HG02798 (cell line): ENCODE data around the gene PCDHGA11.
"Not testable (repeated sequence)": the region's sequence is repeated elsewhere in the genome, so short reads cannot be mapped to it uniquely, and the experiment has no call there.

Source experiments
- ATAC-seq: cut with Tn5 transposase; IDR thresholded peaks from one replicate; pipeline ENCODE4 v1.9.1; 2021; ENCODE audit warnings: mild to moderate bottlenecking; ENCODE audit not compliant: unreplicated experiment, poor library complexity

PCDHGA11 gene

GRCh38 chr5:141427783-141428426, 7.1 kb downstream of the PCDHGA11 start:
- ATAC-seq, result no peak

GRCh38 chr5:141430332-141431113, 9.7 kb downstream of the PCDHGA11 start, which contains the start of gene PCDHGA12:
TSS of gene PCDHGA12 (plus strand) at chr5:141430507. CDS start at chr5:141430760, 253 bp downstream.
- ATAC-seq, result peak; percentile 77

GRCh38 chr5:141431286-141431685, 10.4 kb downstream of the PCDHGA11 start:
- ATAC-seq, result peak; percentile 50

GRCh38 chr5:141432308-141432707, 11.5 kb downstream of the PCDHGA11 start:
- ATAC-seq, result not testable (repeated sequence)

- not testable (repeated sequence) for ATAC-seq
These were observed 11.9 kb downstream of the PCDHGA11 start for GRCh38 chr5:141432726-141433125.

- ATAC-seq, result no peak
These were observed 13.2 kb downstream of the PCDHGA11 start for GRCh38 chr5:141434006-141434405.

- ATAC-seq, result no peak
These were observed 16.4 kb downstream of the PCDHGA11 start for GRCh38 chr5:141437221-141437620.

GRCh38 chr5:141439411-141440141, 18.7 kb downstream of the PCDHGA11 start:
- ATAC-seq, result no peak

- ATAC-seq, result no peak
These were observed 19.5 kb downstream of the PCDHGA11 start for GRCh38 chr5:141440341-141440740.

GRCh38 chr5:141441571-141442170, 20.8 kb downstream of the PCDHGA11 start:
- no peak for ATAC-seq

GRCh38 chr5:141465351-141465750, 44.5 kb downstream of the PCDHGA11 start:
- ATAC-seq, result no peak
